Neuron (in vitro differentiated cells): ENCODE results near the gene DNAJC17.

Source experiments
- H2AFZ ChIP-seq: one replicate; pipeline ENCODE4 v1.6.1; 2013; ENCODE audit warnings: low read depth, mild to moderate bottlenecking, inconsistent platforms, low read length, moderate library complexity
- H3K27me3 ChIP-seq: one replicate; pipeline ENCODE4 v1.6.1; 2013; ENCODE audit warnings: low read length; ENCODE audit not compliant: insufficient read depth
- H3K36me3 ChIP-seq: one replicate; pipeline ENCODE4 v1.6.1; 2013; ENCODE audit warnings: low read length; ENCODE audit not compliant: insufficient read depth
- H3K4me1 ChIP-seq: one replicate; pipeline ENCODE4 v1.6.1; 2013; ENCODE audit warnings: low read length; ENCODE audit not compliant: insufficient read depth
- H3K4me3 ChIP-seq: 2 replicates; pipeline ENCODE4 v1.5.1; 2013; ENCODE audit warnings: mild to moderate bottlenecking, low read length, moderate library complexity
- H3K9me3 ChIP-seq: one replicate; pipeline ENCODE4 v1.6.1; 2013; ENCODE audit warnings: low read length

DNAJC17 gene

GRCh38 chr15:40823572-40824343, 16.5 kb upstream of the DNAJC17 start:
- H3K27me3 ChIP-seq: no peaks in the 10 kb centered on the region
- H2AFZ ChIP-seq: no peak overlapping the region

GRCh38 chr15:40821195-40821594, 13.9 kb upstream of the DNAJC17 start:
- Histone ChIP-seq H3K9me3 (no peaks in the 10 kb centered on the region), H2AFZ (no peak overlapping the region), H3K36me3 (no peaks in the 10 kb centered on the region), H3K4me3 (no peak overlapping the region), H3K4me1 (no peaks in the 10 kb centered on the region), H3K27me3 (no peaks in the 10 kb centered on the region)

More at GRCh38 chr15:40823572-40824343, 16.5 kb upstream of the DNAJC17 start:
- no peaks in the 10 kb centered on the region for H3K9me3 ChIP-seq
- no peak overlapping the region for H3K4me3 ChIP-seq
- no peaks in the 10 kb centered on the region for H3K4me1 ChIP-seq
- H3K36me3 ChIP-seq: no peaks in the 10 kb centered on the region

- Histone ChIP-seq H3K4me1 (no peaks in the 10 kb centered on the region), H3K4me3 (no peak overlapping the region), H3K27me3 (no peaks in the 10 kb centered on the region), H2AFZ (no peak overlapping the region), H3K9me3 (no peaks in the 10 kb centered on the region), H3K36me3 (no peaks in the 10 kb centered on the region)
These were observed 11.8 kb upstream of the DNAJC17 start for GRCh38 chr15:40819048-40819447.

- no peak overlapping the region for H2AFZ ChIP-seq
- H3K36me3 ChIP-seq: no peaks in the 10 kb centered on the region
- no peaks in the 10 kb centered on the region for H3K4me1 ChIP-seq
- H3K27me3 ChIP-seq: no peaks in the 10 kb centered on the region
- no peak overlapping the region for H3K4me3 ChIP-seq
- H3K9me3 ChIP-seq: no peaks in the 10 kb centered on the region
These were observed 7.9 kb upstream of the DNAJC17 start for GRCh38 chr15:40815042-40815698.

- H2AFZ ChIP-seq: no peak overlapping the region
- H3K9me3 ChIP-seq: no peaks in the 10 kb centered on the region
- no peak overlapping the region for H3K4me3 ChIP-seq
- H3K27me3 ChIP-seq: no peaks in the 10 kb centered on the region
- no peaks in the 10 kb centered on the region for H3K36me3 ChIP-seq
- H3K4me1 ChIP-seq: no peaks in the 10 kb centered on the region
These were observed 5.6 kb upstream of the DNAJC17 start for GRCh38 chr15:40812721-40813425.

- Histone ChIP-seq H3K4me1 (peaks cover 6% of the 10 kb centered on the region), H2AFZ (no peak overlapping the region), H3K27me3 (no peaks in the 10 kb centered on the region), H3K4me3 (no peak overlapping the region), H3K9me3 (no peaks in the 10 kb centered on the region), H3K36me3 (no peaks in the 10 kb centered on the region)
These were observed 1.7 kb upstream of the DNAJC17 start for GRCh38 chr15:40808861-40809450.

- H3K4me3 ChIP-seq: peak overlapping the region; percentile 75
- H2AFZ ChIP-seq: peak overlapping the region; percentile 88
- peaks cover 6% of the 10 kb centered on the region for H3K4me1 ChIP-seq
- no peaks in the 10 kb centered on the region for H3K36me3 ChIP-seq
- H3K27me3 ChIP-seq: no peaks in the 10 kb centered on the region
- no peaks in the 10 kb centered on the region for H3K9me3 ChIP-seq
These were observed 702 bp upstream of the DNAJC17 start for GRCh38 chr15:40807888-40808461.

- Histone ChIP-seq H2AFZ (peak overlapping the region; percentile 88), H3K9me3 (no peaks in the 10 kb centered on the region), H3K27me3 (no peaks in the 10 kb centered on the region), H3K4me3 (peak overlapping the region; percentile 75), H3K36me3 (no peaks in the 10 kb centered on the region), H3K4me1 (peaks cover 6% of the 10 kb centered on the region)
These were observed 623 bp downstream of the DNAJC17 start for GRCh38 chr15:40806672-40807027.

GRCh38 chr15:40803688-40804087, 3.6 kb downstream of the DNAJC17 start:
- H3K4me1 ChIP-seq: peaks cover 6% of the 10 kb centered on the region
- H3K4me3 ChIP-seq: no peak overlapping the region
- no peak overlapping the region for H2AFZ ChIP-seq
- no peaks in the 10 kb centered on the region for H3K27me3 ChIP-seq
- no peaks in the 10 kb centered on the region for H3K9me3 ChIP-seq
- H3K36me3 ChIP-seq: no peaks in the 10 kb centered on the region

GRCh38 chr15:40803076-40803475, 4.2 kb downstream of the DNAJC17 start:
- no peak overlapping the region for H2AFZ ChIP-seq
- no peaks in the 10 kb centered on the region for H3K27me3 ChIP-seq
- H3K9me3 ChIP-seq: no peaks in the 10 kb centered on the region
- H3K36me3 ChIP-seq: no peaks in the 10 kb centered on the region
- H3K4me1 ChIP-seq: peaks cover 12% of the 10 kb centered on the region
- H3K4me3 ChIP-seq: no peak overlapping the region

GRCh38 chr15:40799523-40799922, 7.8 kb downstream of the DNAJC17 start:
- H3K36me3 ChIP-seq: no peaks in the 10 kb centered on the region
- no peaks in the 10 kb centered on the region for H3K9me3 ChIP-seq
- peaks cover 8% of the 10 kb centered on the region for H3K4me1 ChIP-seq
- H3K27me3 ChIP-seq: no peaks in the 10 kb centered on the region
- H3K4me3 ChIP-seq: no peak overlapping the region
- no peak overlapping the region for H2AFZ ChIP-seq

GRCh38 chr15:40796512-40796911, 10.8 kb downstream of the DNAJC17 start:
- Histone ChIP-seq H3K9me3 (no peaks in the 10 kb centered on the region), H3K4me3 (no peak overlapping the region), H3K27me3 (no peaks in the 10 kb centered on the region), H3K36me3 (no peaks in the 10 kb centered on the region), H3K4me1 (peaks cover 8% of the 10 kb centered on the region), H2AFZ (no peak overlapping the region)

- Histone ChIP-seq H3K4me1 (peaks cover 8% of the 10 kb centered on the region), H3K4me3 (no peak overlapping the region), H3K9me3 (no peaks in the 10 kb centered on the region), H2AFZ (no peak overlapping the region), H3K27me3 (no peaks in the 10 kb centered on the region), H3K36me3 (no peaks in the 10 kb centered on the region)
These were observed 11.2 kb downstream of the DNAJC17 start for GRCh38 chr15:40796041-40796440.
